Ishikawa (cell line): ENCODE results near the gene GJA4.

Experiments
- CREB1 ChIP-seq: IDR thresholded peaks from 2 replicates; pipeline ENCODE4 v1.6.1; 2012; ENCODE audit warnings: low read depth
- EP300 ChIP-seq: IDR thresholded peaks from 2 replicates; pipeline ENCODE4 v1.6.1; 2012; ENCODE audit warnings: borderline replicate concordance
- FOXM1 ChIP-seq: IDR thresholded peaks from 2 replicates; pipeline ENCODE4 v1.6.1; 2012; ENCODE audit warnings: low read depth, borderline replicate concordance
- RAD21 ChIP-seq: IDR thresholded peaks from 2 replicates; pipeline ENCODE4 v1.6.1; 2012; ENCODE audit warnings: low read depth
- TEAD4 ChIP-seq: IDR thresholded peaks from 2 replicates; pipeline ENCODE4 v1.6.1; 2012
- YY1 ChIP-seq: IDR thresholded peaks from 2 replicates; pipeline ENCODE4 v1.6.1; 2012; ENCODE audit warnings: low read depth
- TF ChIP-seq, protein P1 (sequence below): IDR thresholded peaks from 2 replicates; pipeline ENCODE4 v1.6.1; 2012; ENCODE audit warnings: low read depth, mild to moderate bottlenecking
- TF ChIP-seq, protein P2 (sequence below): IDR thresholded peaks from 2 replicates; pipeline ENCODE4 v1.6.1; 2012

DNA sequence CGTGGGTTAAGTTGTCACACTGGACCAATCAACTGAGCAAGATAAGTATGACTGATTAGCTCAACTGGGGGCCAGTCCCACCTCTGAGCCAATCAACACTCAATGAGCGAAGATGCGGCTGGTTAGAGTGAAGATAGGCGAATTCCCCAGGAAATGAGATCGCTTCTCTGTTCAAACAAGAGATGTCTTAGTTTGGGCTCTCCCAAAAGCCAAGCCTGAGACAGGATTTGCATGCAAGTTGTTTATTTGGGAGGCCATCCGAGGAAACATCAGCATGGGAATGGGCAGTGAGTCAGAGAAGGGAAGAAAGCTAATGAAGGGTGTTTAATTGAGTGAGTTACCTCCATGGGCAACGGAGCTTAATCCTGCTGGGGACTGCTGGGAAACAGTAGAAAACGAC is 42.8 kb upstream of the GJA4 start:
- TF ChIP-seq EP300 (no peak), FOXM1 (no peak), YY1 (no peak), CREB1 (no peak), RAD21 (no peak), TEAD4 (no peak)
- TF ChIP-seq, protein P1, sequence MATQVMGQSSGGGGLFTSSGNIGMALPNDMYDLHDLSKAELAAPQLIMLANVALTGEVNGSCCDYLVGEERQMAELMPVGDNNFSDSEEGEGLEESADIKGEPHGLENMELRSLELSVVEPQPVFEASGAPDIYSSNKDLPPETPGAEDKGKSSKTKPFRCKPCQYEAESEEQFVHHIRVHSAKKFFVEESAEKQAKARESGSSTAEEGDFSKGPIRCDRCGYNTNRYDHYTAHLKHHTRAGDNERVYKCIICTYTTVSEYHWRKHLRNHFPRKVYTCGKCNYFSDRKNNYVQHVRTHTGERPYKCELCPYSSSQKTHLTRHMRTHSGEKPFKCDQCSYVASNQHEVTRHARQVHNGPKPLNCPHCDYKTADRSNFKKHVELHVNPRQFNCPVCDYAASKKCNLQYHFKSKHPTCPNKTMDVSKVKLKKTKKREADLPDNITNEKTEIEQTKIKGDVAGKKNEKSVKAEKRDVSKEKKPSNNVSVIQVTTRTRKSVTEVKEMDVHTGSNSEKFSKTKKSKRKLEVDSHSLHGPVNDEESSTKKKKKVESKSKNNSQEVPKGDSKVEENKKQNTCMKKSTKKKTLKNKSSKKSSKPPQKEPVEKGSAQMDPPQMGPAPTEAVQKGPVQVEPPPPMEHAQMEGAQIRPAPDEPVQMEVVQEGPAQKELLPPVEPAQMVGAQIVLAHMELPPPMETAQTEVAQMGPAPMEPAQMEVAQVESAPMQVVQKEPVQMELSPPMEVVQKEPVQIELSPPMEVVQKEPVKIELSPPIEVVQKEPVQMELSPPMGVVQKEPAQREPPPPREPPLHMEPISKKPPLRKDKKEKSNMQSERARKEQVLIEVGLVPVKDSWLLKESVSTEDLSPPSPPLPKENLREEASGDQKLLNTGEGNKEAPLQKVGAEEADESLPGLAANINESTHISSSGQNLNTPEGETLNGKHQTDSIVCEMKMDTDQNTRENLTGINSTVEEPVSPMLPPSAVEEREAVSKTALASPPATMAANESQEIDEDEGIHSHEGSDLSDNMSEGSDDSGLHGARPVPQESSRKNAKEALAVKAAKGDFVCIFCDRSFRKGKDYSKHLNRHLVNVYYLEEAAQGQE = no peak
- TF ChIP-seq, protein P2, sequence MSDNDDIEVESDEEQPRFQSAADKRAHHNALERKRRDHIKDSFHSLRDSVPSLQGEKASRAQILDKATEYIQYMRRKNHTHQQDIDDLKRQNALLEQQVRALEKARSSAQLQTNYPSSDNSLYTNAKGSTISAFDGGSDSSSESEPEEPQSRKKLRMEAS = no peak
